Smooth muscle cell (in vitro differentiated cells): ENCODE results near the gene DTX4. TPM values are rescaled to one million over a fixed set of nuclear protein-coding genes. Genes with fewer than 3 reads are reported as not detected.

Experiments used
- DNase-seq: peaks from one replicate; lab custom pipeline; 2025; ENCODE audit not compliant: unreplicated experiment; lab: John Stamatoyannopoulos, UW
- H2AFZ ChIP-seq: fragments of 200-600 bp; sonication (generic); 2 replicates; pipeline ENCODE4 v1.6.0; 2016; ENCODE audit warnings: antibody characterized with exemption, low read depth, mild to moderate bottlenecking
- H3F3A ChIP-seq: fragments of 200-600 bp; sonication (generic); 2 replicates; pipeline ENCODE4 v1.6.0; 2017; ENCODE audit warnings: antibody characterized with exemption, low read depth
- H3K27ac ChIP-seq: fragments of 200-600 bp; sonication (generic); 2 replicates; pipeline ENCODE4 v1.5.1; 2016; ENCODE audit warnings: low read depth, mild to moderate bottlenecking
- H3K27me3 ChIP-seq: fragments of 200-600 bp; sonication (generic); 2 replicates; pipeline ENCODE4 v1.6.1; 2016; ENCODE audit warnings: low read depth, mild to moderate bottlenecking
- H3K36me3 ChIP-seq: fragments of 200-600 bp; sonication (generic); 2 replicates; pipeline ENCODE4 v1.5.1; 2016; ENCODE audit warnings: low read depth
- H3K4me1 ChIP-seq: fragments of 200-600 bp; sonication (generic); 2 replicates; pipeline ENCODE4 v1.5.1; 2016; ENCODE audit warnings: low read depth
- H3K4me2 ChIP-seq: fragments of 200-600 bp; sonication (generic); 2 replicates; pipeline ENCODE4 v1.6.0; 2016; ENCODE audit warnings: mild to moderate bottlenecking
- H3K4me3 ChIP-seq: fragments of 200-600 bp; sonication (generic); 2 replicates; pipeline ENCODE4 v1.5.1; 2016; ENCODE audit warnings: mild to moderate bottlenecking
- H3K79me2 ChIP-seq: fragments of 200-600 bp; sonication (generic); 2 replicates; pipeline ENCODE4 v1.6.0; 2016; ENCODE audit warnings: low read depth, mild to moderate bottlenecking
- H3K9ac ChIP-seq: fragments of 200-600 bp; sonication (generic); 2 replicates; pipeline ENCODE4 v1.6.0; 2016; ENCODE audit warnings: low read depth
- H3K9me3 ChIP-seq: fragments of 200-600 bp; sonication (generic); replicated peaks from 2 replicates; pipeline ENCODE4 v1.5.1; 2016; ENCODE audit warnings: low read depth
- H4K20me1 ChIP-seq: fragments of 200-600 bp; sonication (generic); 2 replicates; pipeline ENCODE4 v1.6.0; 2016; ENCODE audit warnings: low read depth
- WGBS: methylation state at CpG from one replicate; pipeline ENCODE4 v1.1.7; 2016; ENCODE audit warnings: low lambda C conversion rate; 5-methylcytosine and 5-hydroxymethylcytosine counted together
- polyA plus RNA-seq: library from polyadenylated mRNA; unstranded; fragments of >200 nt; fragmentation: Nextera tagmentation; extraction: Ambion mirVana; gene quantifications from 2 replicates; pipeline ENCODE4 v1.2.1, GENCODE V29; 2016
- total RNA-seq: library from RNA; depleted of rRNA; stranded (reverse); fragments of >200 nt; gene quantifications from 2 replicates; pipeline ENCODE4 v1.2.3, GENCODE V29; 2014
- TF ChIP-seq, protein P1 (sequence below): fragments of 200-600 bp; sonication (generic); IDR thresholded peaks from 2 replicates; pipeline ENCODE4 v1.5.1; 2017; ENCODE audit warnings: borderline replicate concordance, mild to moderate bottlenecking, antibody characterized with exemption; ENCODE audit not compliant: insufficient read depth, poor library complexity, severe bottlenecking

Gene DTX4
- total and polyA plus RNA-seq, 2 experiments from 2014 or later, result 10.2 to 13.0 TPM

DNA sequence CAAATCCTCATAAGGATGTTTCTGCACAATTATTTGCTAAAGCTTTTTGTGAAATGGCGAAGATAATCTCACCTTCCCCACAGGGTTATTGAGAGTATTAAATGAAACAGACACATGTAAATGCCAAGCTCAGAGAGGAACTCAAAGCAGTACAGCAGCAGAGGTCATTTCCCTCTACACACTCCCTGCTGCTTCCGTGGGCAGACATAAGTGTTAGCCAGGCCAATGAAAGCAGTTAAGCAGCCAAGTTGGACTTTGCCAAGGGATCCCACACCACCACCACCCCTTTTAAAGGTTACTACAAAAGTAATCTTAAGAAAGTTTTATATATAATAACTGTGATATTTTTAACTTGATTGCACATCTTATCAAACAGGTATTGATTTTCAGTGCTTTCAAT is 33.3 kb upstream of the DTX4 start:
- WGBS, result 91% methylated on average over 2 of the region's 2 CpGs
- Histone ChIP-seq H3K9me3 (no peaks in the 10 kb centered on the region), H2AFZ (no peak overlapping the region), H3K9ac (no peak overlapping the region), H3K4me1 (peaks cover 8% of the 10 kb centered on the region), H3K4me3 (no peak overlapping the region), H3K79me2 (no peaks in the 10 kb centered on the region), H3K4me2 (no peak overlapping the region), H3F3A (peaks cover 4% of the 10 kb centered on the region), H3K36me3 (no peaks in the 10 kb centered on the region), H3K27ac (no peak overlapping the region), H4K20me1 (no peaks in the 10 kb centered on the region), H3K27me3 (no peaks in the 10 kb centered on the region)
- TF ChIP-seq, protein P1, sequence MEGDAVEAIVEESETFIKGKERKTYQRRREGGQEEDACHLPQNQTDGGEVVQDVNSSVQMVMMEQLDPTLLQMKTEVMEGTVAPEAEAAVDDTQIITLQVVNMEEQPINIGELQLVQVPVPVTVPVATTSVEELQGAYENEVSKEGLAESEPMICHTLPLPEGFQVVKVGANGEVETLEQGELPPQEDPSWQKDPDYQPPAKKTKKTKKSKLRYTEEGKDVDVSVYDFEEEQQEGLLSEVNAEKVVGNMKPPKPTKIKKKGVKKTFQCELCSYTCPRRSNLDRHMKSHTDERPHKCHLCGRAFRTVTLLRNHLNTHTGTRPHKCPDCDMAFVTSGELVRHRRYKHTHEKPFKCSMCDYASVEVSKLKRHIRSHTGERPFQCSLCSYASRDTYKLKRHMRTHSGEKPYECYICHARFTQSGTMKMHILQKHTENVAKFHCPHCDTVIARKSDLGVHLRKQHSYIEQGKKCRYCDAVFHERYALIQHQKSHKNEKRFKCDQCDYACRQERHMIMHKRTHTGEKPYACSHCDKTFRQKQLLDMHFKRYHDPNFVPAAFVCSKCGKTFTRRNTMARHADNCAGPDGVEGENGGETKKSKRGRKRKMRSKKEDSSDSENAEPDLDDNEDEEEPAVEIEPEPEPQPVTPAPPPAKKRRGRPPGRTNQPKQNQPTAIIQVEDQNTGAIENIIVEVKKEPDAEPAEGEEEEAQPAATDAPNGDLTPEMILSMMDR, result no peak
- no peak for DNase-seq

DNA sequence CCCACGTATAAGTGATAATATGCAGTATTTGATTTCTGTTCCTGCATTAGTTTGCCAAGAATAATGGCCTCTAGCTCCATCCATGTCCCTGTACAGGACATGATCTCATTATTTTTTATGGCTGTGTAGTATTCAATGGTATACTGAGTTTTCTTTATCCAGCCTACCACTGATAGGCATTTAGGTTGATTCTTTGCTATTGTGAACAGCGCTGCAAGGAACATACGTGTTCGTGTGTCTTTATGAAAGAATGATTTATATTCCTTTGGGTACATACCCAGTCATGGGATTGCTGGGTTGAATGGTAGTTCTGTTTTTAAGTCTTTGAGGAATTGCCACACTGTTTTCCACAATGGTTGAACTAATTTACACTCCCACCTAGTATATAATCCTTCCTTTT is 30.7 kb upstream of the DTX4 start:
- Histone ChIP-seq H2AFZ (no peak overlapping the region), H3K4me2 (no peak overlapping the region), H3F3A (peaks cover 4% of the 10 kb centered on the region), H3K27me3 (no peaks in the 10 kb centered on the region), H3K36me3 (no peaks in the 10 kb centered on the region), H3K9ac (no peak overlapping the region), H3K27ac (no peak overlapping the region), H3K79me2 (no peaks in the 10 kb centered on the region), H3K9me3 (no peaks in the 10 kb centered on the region), H4K20me1 (no peaks in the 10 kb centered on the region), H3K4me3 (no peak overlapping the region), H3K4me1 (peaks cover 8% of the 10 kb centered on the region)
- TF ChIP-seq, protein P1, result no peak
- DNase-seq, result no peak
- WGBS, result 95% methylated on average over 4 of the region's 4 CpGs

DNA sequence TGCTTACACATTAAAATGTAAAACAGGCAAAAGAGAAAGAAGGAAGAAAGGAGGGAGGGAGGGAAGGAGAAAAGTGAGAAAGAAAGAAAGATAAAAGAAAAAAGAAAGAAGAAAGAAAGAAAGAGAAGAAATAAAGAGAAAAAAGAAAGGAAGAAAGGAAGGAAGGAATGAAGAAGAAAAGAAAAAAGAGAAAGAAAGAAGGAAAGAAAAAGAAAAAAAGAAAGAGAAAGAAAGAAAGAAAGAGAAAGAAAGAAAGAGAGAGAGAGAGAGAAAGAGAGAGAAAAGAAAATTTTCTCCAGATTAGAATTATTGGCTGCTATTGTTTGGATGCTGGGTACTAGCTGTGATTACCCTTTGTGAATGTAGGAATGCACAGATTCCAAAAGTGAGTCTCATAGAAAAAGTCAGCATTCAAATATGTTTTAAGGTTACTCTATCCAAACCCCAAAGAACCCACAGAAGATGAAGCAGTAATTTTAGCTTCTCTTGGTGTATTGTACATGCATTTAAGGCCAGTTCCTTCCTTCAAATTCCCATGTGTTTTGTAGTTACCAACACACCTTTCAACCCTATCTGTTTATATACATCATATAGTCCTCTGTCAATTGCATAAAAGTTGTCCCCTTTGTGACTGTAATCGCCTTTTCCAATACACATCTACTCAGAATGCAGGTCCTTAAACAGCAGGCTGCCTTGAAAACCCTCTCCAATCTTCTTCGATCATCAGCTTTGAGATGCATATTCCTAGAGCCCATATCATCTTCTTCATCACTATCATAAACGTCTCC is 30.1 kb upstream of the DTX4 start:
- Histone ChIP-seq H4K20me1 (no peaks in the 10 kb centered on the region), H3K9ac (peak overlapping the region; percentile 81), H3K79me2 (no peaks in the 10 kb centered on the region), H3K4me2 (peak overlapping the region; percentile 88), H3F3A (peaks cover 4% of the 10 kb centered on the region), H3K27me3 (no peaks in the 10 kb centered on the region), H3K27ac (no peak overlapping the region), H3K4me1 (peaks cover 8% of the 10 kb centered on the region), H3K9me3 (no peaks in the 10 kb centered on the region), H2AFZ (peak overlapping the region; percentile 94), H3K4me3 (peak overlapping the region; percentile 82), H3K36me3 (no peaks in the 10 kb centered on the region)
- DNase-seq, result no peak
- TF ChIP-seq, protein P1, result no peak
- 12% methylated on average over 3 of the region's 3 CpGs for WGBS
